SH-SY5Y (cell line): ENCODE data around the gene GPR176.

Source experiments
- GATA2 ChIP-seq: IDR thresholded peaks from 2 replicates; pipeline ENCODE4 v1.6.1; 2011; ENCODE audit warnings: mild to moderate bottlenecking, low read depth, low read length
- GATA3 ChIP-seq: IDR thresholded peaks from 2 replicates; pipeline ENCODE4 v1.6.1; 2011; ENCODE audit warnings: low read depth, mild to moderate bottlenecking, low read length, moderate library complexity

DNA sequence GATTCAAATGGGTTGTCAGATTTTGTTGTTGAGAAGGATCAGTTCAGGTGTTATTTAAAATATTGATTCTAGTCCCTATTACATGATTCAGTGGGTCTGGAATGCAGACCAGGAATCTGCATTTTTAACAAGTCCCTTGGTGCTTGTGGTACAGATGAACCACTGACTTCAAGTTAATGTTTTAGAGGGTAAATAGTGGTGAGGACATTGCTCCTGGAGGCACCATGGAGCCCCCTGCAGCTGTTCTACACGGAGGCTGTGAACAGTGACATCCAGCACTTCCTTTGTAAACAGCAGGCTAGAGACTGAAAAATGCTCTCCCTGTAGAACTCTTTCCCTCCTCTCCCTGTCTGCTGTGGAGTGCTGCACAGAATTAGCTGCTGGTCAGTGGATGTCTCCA is 132.6 kb downstream of the GPR176 start:
- TF ChIP-seq GATA2 (no peak), GATA3 (no peak)
